H9 (cell line): ENCODE measurements around the gene LRP1B. TPM values are rescaled to one million over a fixed set of nuclear protein-coding genes. Genes with fewer than 3 reads are reported as not detected.

Experiments
- DNase-seq: peaks from one replicate; pipeline ENCODE4 v3.0.0-alpha.2; 2017
- H2AFZ ChIP-seq: one replicate; pipeline ENCODE4 v1.6.1; 2013; ENCODE audit warnings: mild to moderate bottlenecking, low read length, control low read depth, moderate library complexity
- H2AK5ac ChIP-seq: 2 replicates; pipeline ENCODE4 v1.6.1; 2013; ENCODE audit warnings: low read length, control low read depth, mixed read lengths; ENCODE audit not compliant: insufficient read length
- H2BK120ac ChIP-seq: one replicate; pipeline ENCODE4 v1.6.1; 2013; ENCODE audit warnings: low read depth, mild to moderate bottlenecking, low read length, control low read depth, inconsistent platforms; ENCODE audit not compliant: poor library complexity, severe bottlenecking
- H2BK12ac ChIP-seq: 2 replicates; pipeline ENCODE4 v1.6.1; 2013; ENCODE audit warnings: low read length, control low read depth, mixed read lengths, low read depth; ENCODE audit not compliant: insufficient read length
- H2BK15ac ChIP-seq: 2 replicates; pipeline ENCODE4 v1.6.1; 2013; ENCODE audit warnings: low read depth, low read length, control low read depth
- H2BK20ac ChIP-seq: one replicate; pipeline ENCODE4 v1.6.1; 2013; ENCODE audit warnings: low read depth, mild to moderate bottlenecking, low read length, control low read depth, inconsistent platforms; ENCODE audit not compliant: poor library complexity, severe bottlenecking
- H2BK5ac ChIP-seq: 2 replicates; pipeline ENCODE4 v1.6.1; 2013; ENCODE audit warnings: low read length, control low read depth, mixed read lengths; ENCODE audit not compliant: insufficient read length
- H3K14ac ChIP-seq: 2 replicates; pipeline ENCODE4 v1.6.1; 2013; ENCODE audit warnings: low read length, control low read depth; ENCODE audit not compliant: insufficient read depth
- H3K18ac ChIP-seq: 2 replicates; pipeline ENCODE4 v1.6.1; 2013; ENCODE audit warnings: low read depth, mild to moderate bottlenecking, mixed read lengths, low read length, control low read depth; ENCODE audit not compliant: insufficient read length
- H3K23ac ChIP-seq: 2 replicates; pipeline ENCODE4 v1.6.1; 2013; ENCODE audit warnings: low read length, control low read depth, mixed read lengths, low read depth; ENCODE audit not compliant: insufficient read length
- H3K23me2 ChIP-seq: 2 replicates; pipeline ENCODE4 v1.6.1; 2013; ENCODE audit warnings: low read depth, mild to moderate bottlenecking, mixed read lengths, low read length, control low read depth; ENCODE audit not compliant: insufficient read length, poor library complexity, severe bottlenecking
- H3K27ac ChIP-seq: 2 replicates; pipeline ENCODE4 v1.5.1; 2013; ENCODE audit warnings: low read length, control low read depth, mixed read lengths, low read depth; ENCODE audit not compliant: insufficient read length
- H3K27me3 ChIP-seq: 2 replicates; pipeline ENCODE4 v1.6.1; 2013; ENCODE audit warnings: low read length, control low read depth, inconsistent platforms; ENCODE audit not compliant: insufficient read depth
- H3K4ac ChIP-seq: 2 replicates; pipeline ENCODE4 v1.6.1; 2013; ENCODE audit warnings: low read depth, mild to moderate bottlenecking, control low read depth, inconsistent platforms, low read length, moderate library complexity
- H3K4me1 ChIP-seq: 2 replicates; pipeline ENCODE4 v1.6.1; 2013; ENCODE audit warnings: low read length, control low read depth, inconsistent platforms; ENCODE audit not compliant: insufficient read depth
- H3K4me2 ChIP-seq: 2 replicates; pipeline ENCODE4 v1.6.1; 2013; ENCODE audit warnings: low read length, control low read depth, mixed read lengths; ENCODE audit not compliant: insufficient read length, insufficient read depth
- H3K56ac ChIP-seq: 2 replicates; pipeline ENCODE4 v1.6.1; 2013; ENCODE audit warnings: low read depth, mild to moderate bottlenecking, mixed read lengths, low read length, control low read depth; ENCODE audit not compliant: insufficient read length
- H3K79me1 ChIP-seq: 2 replicates; pipeline ENCODE4 v1.6.1; 2013; ENCODE audit warnings: low read depth, mild to moderate bottlenecking, moderate library complexity, low read length, control low read depth, inconsistent platforms; ENCODE audit not compliant: insufficient read depth, poor library complexity, severe bottlenecking
- H3K79me2 ChIP-seq: 2 replicates; pipeline ENCODE4 v1.6.1; 2013; ENCODE audit warnings: low read length, control low read depth, inconsistent platforms; ENCODE audit not compliant: insufficient read depth
- H3K9ac ChIP-seq: 2 replicates; pipeline ENCODE4 v1.6.1; 2013; ENCODE audit warnings: low read length, control low read depth, mixed read lengths; ENCODE audit not compliant: insufficient read length; ENCODE audit errors: extremely low read depth
- H3K9me3 ChIP-seq: one replicate; pipeline ENCODE4 v1.6.1; 2013; ENCODE audit warnings: low read depth, low read length, inconsistent platforms; ENCODE audit not compliant: control insufficient read depth
- H3T11ph ChIP-seq: one replicate; pipeline ENCODE4 v1.6.1; 2013; ENCODE audit warnings: mild to moderate bottlenecking, low read length, control low read depth, inconsistent platforms
- H4K20me1 ChIP-seq: one replicate; pipeline ENCODE4 v1.6.1; 2013; ENCODE audit not compliant: control insufficient read depth, insufficient read length, insufficient read depth
- H4K5ac ChIP-seq: 2 replicates; pipeline ENCODE4 v1.6.1; 2013; ENCODE audit warnings: low read depth, mild to moderate bottlenecking, mixed read lengths, low read length, control low read depth; ENCODE audit not compliant: insufficient read length
- H4K8ac ChIP-seq: replicated peaks from 2 replicates; pipeline ENCODE4 v1.6.1; 2013; ENCODE audit warnings: low read length, control low read depth, mixed read lengths, low read depth; ENCODE audit not compliant: insufficient read length
- H4K91ac ChIP-seq: 2 replicates; pipeline ENCODE4 v1.6.1; 2013; ENCODE audit warnings: low read depth, mild to moderate bottlenecking, moderate library complexity, mixed read lengths, low read length, control low read depth; ENCODE audit not compliant: insufficient read length
- H3K27ac Mint-ChIP-seq, 3 experiments: 2 replicates in 2 of 3; 3 replicates in 1 of 3; pipeline ENCODE4 v1.8.0; 2020 to 2021; ENCODE audit warnings: mixed read lengths in 3 of 3, mild to moderate bottlenecking in 1 of 3, moderate library complexity in 1 of 3
- H3K27me3 Mint-ChIP-seq: 2 replicates; pipeline ENCODE4 v1.8.0; 2021; ENCODE audit warnings: low read depth, mild to moderate bottlenecking, moderate library complexity, mixed read lengths
- H3K36me3 Mint-ChIP-seq, 3 experiments: 2 replicates in 2 of 3; 3 replicates in 1 of 3; pipeline ENCODE4 v1.8.0; 2020 to 2021; ENCODE audit warnings: low read depth in 3 of 3, mixed read lengths in 3 of 3; ENCODE audit not compliant: insufficient read depth in 1 of 3
- H3K4me1 Mint-ChIP-seq, 2 experiments: 2 replicates each; pipeline ENCODE4 v1.8.0; 2020; ENCODE audit warnings: mixed read lengths in 2 of 2
- H3K4me3 Mint-ChIP-seq, 2 experiments: 2 replicates in 1 of 2; 3 replicates in 1 of 2; pipeline ENCODE4 v1.8.0; 2020 to 2021; ENCODE audit warnings: mild to moderate bottlenecking in 2 of 2, mixed read lengths in 2 of 2, moderate library complexity in 1 of 2
- H3K9me3 Mint-ChIP-seq, 2 experiments: 2 replicates in 1 of 2; 3 replicates in 1 of 2; pipeline ENCODE4 v1.8.0; 2020; ENCODE audit warnings: mild to moderate bottlenecking in 2 of 2, mixed read lengths in 2 of 2, moderate library complexity in 1 of 2
- WGBS: extraction: QIAGEN DNeasy Blood & Tissue Kit; methylation state at CpG from one replicate; pipeline ENCODE4 v1.1.7; 2013; ENCODE audit warnings: missing lambda C conversion rate, low lambda C conversion rate, mixed read lengths; ENCODE audit not compliant: insufficient read length; ENCODE audit errors: extremely low coverage; 5-methylcytosine and 5-hydroxymethylcytosine counted together
- total RNA-seq: library from RNA; stranded (reverse); gene quantifications from 2 replicates; pipeline ENCODE4 v1.2.1, GENCODE V29; 2021
- TF ChIP-seq, protein P1 (sequence below): fragments of 200-600 bp; sonication (generic); conservative IDR thresholded peaks from 3 replicates; pipeline ENCODE4 v1.8.0; 2021; ENCODE audit warnings: antibody characterized with exemption, mild to moderate bottlenecking

The LRP1B gene
- total RNA-seq, 1 experiment from 2014 or later: not detected

DNA sequence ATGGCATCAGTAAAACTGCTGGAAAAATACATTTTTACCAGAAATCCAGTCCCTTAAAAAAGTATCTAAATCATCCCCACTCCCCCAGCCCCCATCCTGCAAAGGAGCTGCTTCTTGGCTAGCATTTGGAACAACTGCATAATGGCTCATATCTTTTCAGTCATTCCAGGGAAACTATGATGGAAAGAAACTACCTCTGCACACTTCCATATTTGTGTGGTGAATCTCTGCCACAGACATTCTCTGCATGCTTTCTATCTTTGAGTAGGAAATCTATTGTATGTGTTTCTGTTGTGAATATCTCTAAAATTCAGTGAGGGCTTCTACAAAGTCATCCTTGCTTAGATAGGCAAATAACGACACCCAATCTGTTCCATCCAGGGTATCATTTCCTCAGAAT lies 632.3 kb downstream of the LRP1B start:
- DNase-seq: no peak
- H3K4me2 ChIP-seq: no peak overlapping the region
- no peaks in the 10 kb centered on the region for H3K27me3 Mint-ChIP-seq
- no peaks in the 10 kb centered on the region for H3K79me1 ChIP-seq
- TF ChIP-seq, protein P1, sequence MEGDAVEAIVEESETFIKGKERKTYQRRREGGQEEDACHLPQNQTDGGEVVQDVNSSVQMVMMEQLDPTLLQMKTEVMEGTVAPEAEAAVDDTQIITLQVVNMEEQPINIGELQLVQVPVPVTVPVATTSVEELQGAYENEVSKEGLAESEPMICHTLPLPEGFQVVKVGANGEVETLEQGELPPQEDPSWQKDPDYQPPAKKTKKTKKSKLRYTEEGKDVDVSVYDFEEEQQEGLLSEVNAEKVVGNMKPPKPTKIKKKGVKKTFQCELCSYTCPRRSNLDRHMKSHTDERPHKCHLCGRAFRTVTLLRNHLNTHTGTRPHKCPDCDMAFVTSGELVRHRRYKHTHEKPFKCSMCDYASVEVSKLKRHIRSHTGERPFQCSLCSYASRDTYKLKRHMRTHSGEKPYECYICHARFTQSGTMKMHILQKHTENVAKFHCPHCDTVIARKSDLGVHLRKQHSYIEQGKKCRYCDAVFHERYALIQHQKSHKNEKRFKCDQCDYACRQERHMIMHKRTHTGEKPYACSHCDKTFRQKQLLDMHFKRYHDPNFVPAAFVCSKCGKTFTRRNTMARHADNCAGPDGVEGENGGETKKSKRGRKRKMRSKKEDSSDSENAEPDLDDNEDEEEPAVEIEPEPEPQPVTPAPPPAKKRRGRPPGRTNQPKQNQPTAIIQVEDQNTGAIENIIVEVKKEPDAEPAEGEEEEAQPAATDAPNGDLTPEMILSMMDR: no peak
- H2BK120ac ChIP-seq: no peak overlapping the region
- H2BK12ac ChIP-seq: no peak overlapping the region
- no peak overlapping the region for H4K5ac ChIP-seq
- H4K20me1 ChIP-seq: no peaks in the 10 kb centered on the region
- H3K27ac Mint-ChIP-seq: no peak overlapping the region
- no peaks in the 10 kb centered on the region for H3K36me3 Mint-ChIP-seq
- H3K79me2 ChIP-seq: no peaks in the 10 kb centered on the region
- no peak overlapping the region for H4K91ac ChIP-seq
- no peak overlapping the region for H2AFZ ChIP-seq
- no peak overlapping the region for H2BK15ac ChIP-seq
- H2BK20ac ChIP-seq: no peak overlapping the region
- H3K27me3 ChIP-seq: no peaks in the 10 kb centered on the region
- no peaks in the 10 kb centered on the region for H3K4me1 ChIP-seq
- no peaks in the 10 kb centered on the region for H3K9me3 Mint-ChIP-seq
- no peak overlapping the region for H3K9ac ChIP-seq
- no peak overlapping the region for H3K18ac ChIP-seq
- H3K23ac ChIP-seq: no peak overlapping the region
- no peak overlapping the region for H3T11ph ChIP-seq
- no peak overlapping the region for H3K4me3 Mint-ChIP-seq
- H3K9me3 ChIP-seq: no peaks in the 10 kb centered on the region
- H3K14ac ChIP-seq: no peak overlapping the region
- H2BK5ac ChIP-seq: no peak overlapping the region
- H3K27ac ChIP-seq: no peak overlapping the region
- H3K23me2 ChIP-seq: no peaks in the 10 kb centered on the region
- no peak overlapping the region for H2AK5ac ChIP-seq
- H3K4ac ChIP-seq: no peak overlapping the region
- H3K4me1 Mint-ChIP-seq: peaks cover 0 to 5% of the 10 kb centered on the region in 2 experiments; a peak in 2 of 4 replicates
- no peak overlapping the region for H4K8ac ChIP-seq
- no peak overlapping the region for H3K56ac ChIP-seq
- no CpG with 5 or more reads among the region's 1 CpG for WGBS
